Measurements from ENCODE around the gene NF1. TPM values are rescaled to one million over a fixed set of nuclear protein-coding genes. Genes with fewer than 3 reads are reported as not detected.

Gene NF1
- total RNA-seq, 1 donor from 2014 or later: 58.7 TPM

GRCh38 chr17:31158746-31159377, 64.1 kb downstream of the NF1 start:
- no peak for TF ChIP-seq POLR2A (IDR thresholded peaks at IDR 0.05)
- no peak for TF ChIP-seq POLR2AphosphoS5 (IDR thresholded peaks at IDR 0.05; ENCODE audit: insufficient read depth in 1 of 2, low read depth in 1 of 2)
- TF ChIP-seq CTCF (IDR thresholded peaks at IDR 0.05): no peak
- intact Hi-C loops (cut with DNase I): no loop called here
- H3K36me3 ChIP-seq: peaks cover 0 to 3% of the 10 kb centered on the region in 2 donors
- H3K27me3 ChIP-seq: no peaks in the 10 kb centered on the region
- H3K4me3 ChIP-seq: no peak overlapping the region
- H3K4me1 ChIP-seq: no peaks in the 10 kb centered on the region
- no peaks in the 10 kb centered on the region for H3K9me3 ChIP-seq
- DNase-seq (ENCODE audit: extremely low spot score in 2 of 2): no peak
- no peak overlapping the region for H3K27ac ChIP-seq

- Histone ChIP-seq H3K27me3 (no peaks in the 10 kb centered on the region), H3K27ac (no peak overlapping the region), H3K4me1 (no peaks in the 10 kb centered on the region), H3K9me3 (no peaks in the 10 kb centered on the region), H3K36me3 (peaks cover 0 to 7% of the 10 kb centered on the region in 2 donors), H3K4me3 (no peak overlapping the region)
- TF ChIP-seq CTCF (IDR thresholded peaks at IDR 0.05): no peak
- TF ChIP-seq POLR2AphosphoS5 (IDR thresholded peaks at IDR 0.05; ENCODE audit: insufficient read depth in 1 of 2, low read depth in 1 of 2): no peak
- intact Hi-C loops (cut with DNase I): no loop called here
- DNase-seq (ENCODE audit: extremely low spot score in 2 of 2): no peak
Measured at GRCh38 chr17:31163091-31163781, 68.5 kb downstream of the NF1 start.

DNA sequence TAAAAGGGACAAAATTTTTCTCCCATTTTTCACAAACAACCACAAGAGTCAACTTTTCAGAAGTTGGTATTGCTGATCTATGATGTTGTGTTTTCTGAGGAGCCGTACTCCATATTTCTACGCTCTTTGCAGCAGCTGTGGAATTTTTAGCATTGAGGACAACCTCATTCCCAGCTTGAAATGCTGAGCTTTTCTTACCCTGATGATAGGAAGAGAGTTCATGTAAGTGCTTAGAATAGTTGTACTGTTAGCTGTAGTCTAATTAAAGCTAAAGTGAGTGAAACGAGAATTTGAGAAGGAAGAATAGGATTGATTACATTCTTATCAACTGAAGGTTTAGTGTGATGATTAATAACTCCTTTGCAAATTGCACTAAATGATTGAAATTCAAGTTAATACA, 72.3 kb downstream of the NF1 start:
- Histone ChIP-seq H3K9me3 (no peaks in the 10 kb centered on the region), H3K4me3 (no peak overlapping the region), H3K27ac (no peak overlapping the region), H3K27me3 (no peaks in the 10 kb centered on the region), H3K36me3 (peaks cover 0 to 5% of the 10 kb centered on the region in 2 donors), H3K4me1 (no peaks in the 10 kb centered on the region)
- no peak for DNase-seq (ENCODE audit: extremely low spot score in 2 of 2)
- intact Hi-C loops (cut with DNase I): no loop called here
- TF ChIP-seq CTCF (IDR thresholded peaks at IDR 0.05) (no peak), POLR2AphosphoS5 (IDR thresholded peaks at IDR 0.05; ENCODE audit: insufficient read depth in 1 of 2, low read depth in 1 of 2) (no peak), POLR2A (IDR thresholded peaks at IDR 0.05) (no peak)

DNA sequence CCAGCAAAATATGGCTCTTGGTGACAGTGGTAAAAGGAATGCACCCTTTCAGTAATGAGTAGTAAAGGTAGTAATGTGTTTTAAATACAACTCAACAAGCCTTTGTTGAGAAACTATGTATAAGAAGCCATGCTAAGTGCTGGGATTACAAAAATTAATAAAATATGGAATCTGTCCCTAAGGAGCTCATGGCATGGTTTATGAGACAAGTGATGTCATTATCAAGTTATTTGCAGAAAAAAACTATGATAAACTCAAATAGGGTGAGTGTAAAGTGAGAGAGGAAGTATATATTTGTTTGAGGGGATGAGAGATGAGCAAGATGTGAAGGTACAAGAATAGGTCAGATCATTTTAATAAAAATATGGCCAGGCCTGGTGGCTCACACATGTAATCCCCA, 76.9 kb downstream of the NF1 start:
- no peaks in the 10 kb centered on the region for H3K4me1 ChIP-seq
- H3K4me3 ChIP-seq: no peak overlapping the region
- H3K36me3 ChIP-seq: no peaks in the 10 kb centered on the region
- TF ChIP-seq CTCF (IDR thresholded peaks at IDR 0.05) (no peak), POLR2A (IDR thresholded peaks at IDR 0.05) (no peak), POLR2AphosphoS5 (IDR thresholded peaks at IDR 0.05; ENCODE audit: insufficient read depth in 1 of 2, low read depth in 1 of 2) (no peak)
- no peaks in the 10 kb centered on the region for H3K27me3 ChIP-seq
- H3K27ac ChIP-seq: no peak overlapping the region
- no peaks in the 10 kb centered on the region for H3K9me3 ChIP-seq
- DNase-seq (ENCODE audit: extremely low spot score in 2 of 2): no peak
- intact Hi-C loops (cut with DNase I): no loop called here

GRCh38 chr17:31172388-31172787, 77.6 kb downstream of the NF1 start:
- Histone ChIP-seq H3K27ac (no peak overlapping the region), H3K4me1 (no peaks in the 10 kb centered on the region), H3K9me3 (no peaks in the 10 kb centered on the region), H3K4me3 (no peak overlapping the region), H3K27me3 (no peaks in the 10 kb centered on the region), H3K36me3 (no peaks in the 10 kb centered on the region)
- DNase-seq (ENCODE audit: extremely low spot score in 2 of 2): no peak
- intact Hi-C loops (cut with DNase I): no loop called here
- no peak for TF ChIP-seq POLR2A (IDR thresholded peaks at IDR 0.05)
